Glomerular visceral epithelial cell (primary cell): Measurements from ENCODE around the gene SEC63.

Experiments used
- DNase-seq: peaks from one replicate; pipeline ENCODE4 v3.0.0-alpha.2; 2016; ENCODE audit errors: extremely low spot score

The SEC63 gene

DNA sequence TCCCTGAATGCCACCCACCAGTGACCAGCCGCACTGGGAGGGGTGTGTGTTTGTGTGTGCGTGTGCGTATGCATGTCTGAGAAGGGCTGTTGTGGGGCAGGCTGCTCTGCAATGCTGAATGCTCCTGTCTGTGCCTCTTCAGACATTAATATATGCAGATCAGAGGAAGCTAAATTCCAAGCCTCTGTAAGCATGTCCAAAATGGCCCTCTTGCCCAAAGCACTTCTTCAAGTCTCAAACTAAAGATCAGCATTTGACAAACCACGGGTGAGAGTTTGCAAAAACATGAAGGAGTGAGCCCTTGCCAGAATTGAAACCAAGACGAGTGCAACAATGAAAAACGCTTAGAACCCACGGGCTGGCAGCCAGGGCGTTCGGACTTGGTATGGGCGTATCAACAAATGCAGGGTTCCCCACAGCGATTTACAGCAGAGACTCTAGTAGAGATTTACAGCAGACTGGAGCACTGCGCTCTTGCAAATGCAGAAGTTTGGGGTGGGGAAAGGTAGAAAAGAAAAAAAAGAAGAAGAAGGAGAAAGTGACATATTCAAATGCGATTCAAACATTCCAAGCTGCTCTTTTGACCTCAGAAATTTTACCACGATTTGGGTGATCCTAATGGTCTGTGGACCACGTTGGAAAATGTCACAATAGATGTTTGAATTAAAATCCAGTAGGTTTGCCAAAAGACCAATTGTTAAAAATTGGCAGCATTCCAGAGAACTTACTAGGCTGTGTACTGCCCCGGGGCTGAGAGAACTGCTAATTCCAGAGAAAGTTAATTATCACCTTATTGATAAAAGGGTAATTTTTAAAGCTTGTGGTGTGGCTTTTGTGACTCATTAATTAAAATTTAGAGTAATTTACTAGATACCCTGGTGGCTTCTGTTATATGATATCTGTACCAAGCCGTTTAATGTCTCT is 137.4 kb downstream of the SEC63 start:
- no peak for DNase-seq

DNA sequence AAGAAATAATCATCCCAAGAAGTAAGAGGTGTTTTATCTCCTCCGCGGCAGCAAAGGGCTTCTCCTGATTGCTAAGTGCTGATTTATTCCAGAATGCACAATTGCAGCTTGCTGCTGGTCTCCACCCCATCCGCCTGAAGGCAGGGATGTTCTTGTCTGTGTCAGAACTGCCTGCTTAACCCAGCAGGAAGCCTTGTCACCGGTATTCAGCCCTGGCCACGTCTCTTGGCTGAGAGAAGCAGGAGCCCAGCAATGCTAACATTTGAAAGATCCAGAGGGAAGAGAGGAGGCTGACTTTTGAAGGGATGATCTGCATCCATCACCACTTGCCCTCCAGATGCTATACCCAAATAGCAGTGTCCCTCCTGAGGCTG is 138.1 kb downstream of the SEC63 start:
- DNase-seq: no peak

DNA sequence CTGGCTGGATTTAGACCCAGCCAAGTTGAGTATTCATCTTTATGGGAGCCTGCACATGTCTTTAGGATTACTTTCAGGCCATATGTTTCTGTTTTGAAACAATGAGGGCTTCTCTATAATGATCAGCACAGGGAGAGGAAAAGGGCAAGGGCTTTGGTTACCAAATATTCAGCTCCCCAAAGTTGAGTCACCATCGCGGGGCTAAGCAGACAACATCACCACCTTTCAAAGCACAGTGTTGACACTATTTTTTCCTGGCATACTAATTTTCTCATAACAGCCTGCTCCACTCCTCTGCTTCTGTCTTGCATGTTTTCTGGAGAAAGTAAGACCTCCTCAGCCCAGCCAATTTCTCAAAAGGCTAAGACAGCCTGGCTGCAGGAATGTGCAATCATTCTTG is 138.8 kb downstream of the SEC63 start:
- DNase-seq: no peak

DNA sequence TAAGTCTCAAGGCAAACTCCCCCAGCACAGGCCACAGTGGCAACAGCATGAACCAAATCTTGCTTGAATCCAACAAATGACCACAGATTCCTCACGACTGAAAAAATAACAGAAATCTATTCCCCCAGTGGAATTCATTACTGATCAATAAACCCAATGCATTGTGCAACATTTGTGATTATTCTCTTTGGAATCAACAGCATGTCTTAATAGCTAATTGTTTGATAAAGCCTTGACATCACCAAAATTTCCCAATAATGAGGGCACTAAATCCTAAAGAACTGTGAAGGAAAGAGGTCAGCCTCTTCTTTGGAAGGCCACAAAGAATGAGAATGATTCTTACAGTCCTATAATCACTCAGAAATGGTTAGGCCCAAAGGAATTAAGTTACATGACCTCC is 139.7 kb downstream of the SEC63 start:
- no peak for DNase-seq

DNA sequence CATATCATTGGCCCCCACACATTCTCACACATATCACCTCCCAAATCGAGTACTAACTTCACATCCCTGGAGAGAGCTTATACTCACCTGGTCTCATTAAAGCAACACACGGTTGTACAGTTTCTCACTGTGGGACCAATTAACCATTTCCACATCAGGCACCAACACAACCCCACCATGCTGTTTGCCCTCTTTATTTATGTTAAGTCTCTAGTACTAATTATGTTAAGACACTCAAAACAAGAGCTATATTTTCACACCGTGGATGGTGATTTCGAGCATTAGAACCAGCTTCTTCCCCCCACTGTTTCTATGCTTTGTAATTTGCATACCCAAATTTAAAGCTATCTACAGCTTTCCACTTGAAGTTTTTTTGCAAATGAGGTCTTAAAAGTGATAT is 140.2 kb downstream of the SEC63 start:
- no peak for DNase-seq
